Measurements from ENCODE around the gene TMED10.

DNA sequence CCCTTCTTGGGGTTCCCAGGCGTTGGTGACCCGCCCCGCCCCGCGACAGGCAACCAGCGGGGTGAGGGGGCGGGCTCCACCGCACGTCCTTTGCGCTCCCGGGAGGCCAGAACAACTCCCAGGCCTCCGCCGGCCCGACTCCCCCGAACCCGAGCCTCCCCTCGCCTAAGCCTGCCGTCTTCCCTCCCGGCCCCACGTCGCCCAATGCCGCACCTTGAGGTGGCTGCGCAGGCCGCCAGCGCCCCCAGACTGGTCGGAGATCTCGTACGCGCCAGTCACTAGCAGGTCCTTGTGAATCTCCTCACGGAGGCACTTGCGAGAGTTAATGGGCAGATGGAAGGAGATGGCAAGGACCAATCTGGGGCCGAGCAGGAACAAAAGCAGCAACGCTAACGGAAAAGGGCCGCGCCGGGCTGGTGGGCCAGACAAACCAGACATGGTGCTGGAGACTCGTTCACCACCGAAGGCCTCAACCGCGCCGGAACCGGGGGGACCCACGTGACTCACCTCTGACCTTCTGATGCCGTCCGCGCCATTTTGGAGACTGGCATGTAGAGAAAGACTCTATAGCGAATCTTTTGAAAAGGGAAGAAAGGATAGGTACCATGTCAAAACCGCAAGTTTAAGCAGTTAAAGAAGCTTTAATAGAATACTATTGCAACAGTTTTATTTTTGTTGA, at the start of gene TMED10:
- TF ChIP-seq POLR2A (IDR thresholded peaks at IDR 0.05) (peak in 2 of 3 donors; percentile 20 to 63), POLR2AphosphoS5 (IDR thresholded peaks at IDR 0.05) (peak; percentile 88 to 90 (median 89))
- TF ChIP-seq, protein P1, sequence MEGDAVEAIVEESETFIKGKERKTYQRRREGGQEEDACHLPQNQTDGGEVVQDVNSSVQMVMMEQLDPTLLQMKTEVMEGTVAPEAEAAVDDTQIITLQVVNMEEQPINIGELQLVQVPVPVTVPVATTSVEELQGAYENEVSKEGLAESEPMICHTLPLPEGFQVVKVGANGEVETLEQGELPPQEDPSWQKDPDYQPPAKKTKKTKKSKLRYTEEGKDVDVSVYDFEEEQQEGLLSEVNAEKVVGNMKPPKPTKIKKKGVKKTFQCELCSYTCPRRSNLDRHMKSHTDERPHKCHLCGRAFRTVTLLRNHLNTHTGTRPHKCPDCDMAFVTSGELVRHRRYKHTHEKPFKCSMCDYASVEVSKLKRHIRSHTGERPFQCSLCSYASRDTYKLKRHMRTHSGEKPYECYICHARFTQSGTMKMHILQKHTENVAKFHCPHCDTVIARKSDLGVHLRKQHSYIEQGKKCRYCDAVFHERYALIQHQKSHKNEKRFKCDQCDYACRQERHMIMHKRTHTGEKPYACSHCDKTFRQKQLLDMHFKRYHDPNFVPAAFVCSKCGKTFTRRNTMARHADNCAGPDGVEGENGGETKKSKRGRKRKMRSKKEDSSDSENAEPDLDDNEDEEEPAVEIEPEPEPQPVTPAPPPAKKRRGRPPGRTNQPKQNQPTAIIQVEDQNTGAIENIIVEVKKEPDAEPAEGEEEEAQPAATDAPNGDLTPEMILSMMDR (IDR thresholded peaks at IDR 0.05 in 8 of 11, conservative IDR thresholded peaks at IDR 0.05 in 3 of 11) = peak in 2 of 11 experiments; percentile 6 to 15

All from spleen (tissue), 7 donors.